Adrenal gland (tissue), 12 donors: ENCODE measurements around the gene RFPL1. TPM values are rescaled to one million over a fixed set of nuclear protein-coding genes. Genes with fewer than 3 reads are reported as not detected.
A peak's percentile ranks its signal among the peaks of the same experiment; 100 is the strongest.
"Not testable (repeated sequence)": the region's sequence is repeated elsewhere in the genome, so short reads cannot be mapped to it uniquely, and the experiment has no call there.

ENCODE experiments used
- DNase-seq, 7 donors: peaks; one replicate each; pipeline ENCODE4 v3.0.0-alpha.2; 2019 to 2020
- H3K27ac ChIP-seq, 5 donors: fragments of 200-600 bp; sonication (generic) in 4 of 5; 1 replicate in 3 of 5; 2 replicates in 2 of 5; pipeline versions ENCODE4 v1.5.1 to v1.8.0; 2016 to 2020; ENCODE audit warnings: mild to moderate bottlenecking in 1 of 5
- H3K27me3 ChIP-seq: fragments of 200-600 bp; 2 replicates; pipeline ENCODE4 v1.8.0; 2021
- H3K36me3 ChIP-seq, 2 donors: fragments of 200-600 bp; replicated peaks in 1 of 2; 1 replicate in 1 of 2; 2 replicates in 1 of 2; pipeline versions ENCODE4 v1.5.1 to v1.8.0; 2018 to 2022
- H3K4me1 ChIP-seq, 2 donors: fragments of 200-600 bp; replicated peaks in 1 of 2; 1 replicate in 1 of 2; 2 replicates in 1 of 2; pipeline versions ENCODE4 v1.5.1 to v1.8.0; 2018 to 2021
- H3K4me3 ChIP-seq, 4 donors: fragments of 200-600 bp; sonication (generic) in 3 of 4; one replicate each; pipeline ENCODE4 v1.5.1; 2016 to 2018
- H3K9me3 ChIP-seq, 3 donors: fragments of 200-600 bp; sonication (generic) in 1 of 3; replicated peaks in 1 of 3; 1 replicate in 2 of 3; 2 replicates in 1 of 3; pipeline versions ENCODE4 v1.5.1 to v1.8.0; 2016 to 2021
- POLR2A ChIP-seq, 2 donors: fragments of 450-650 bp; IDR thresholded peaks; one replicate each; pipeline ENCODE4 v1.6.1; 2017; ENCODE audit warnings: antibody characterized with exemption in 2 of 2, mild to moderate bottlenecking in 2 of 2, moderate library complexity in 1 of 2
- WGBS, 4 donors: extraction: QIAGEN DNeasy Blood & Tissue Kit in 2 of 4; methylation state at CpG; one replicate each; pipeline versions ENCODE4 v1.1.5 to v1.1.7; 2013 to 2017; 5-methylcytosine and 5-hydroxymethylcytosine counted together
- intact Hi-C, 2 donors: fragments of 100-400 bp; cut with DNase I; formaldehyde crosslinking; loops; one replicate each; pipeline versions ENCODE4 v1.14.1 to v1.15.0; 2022 to 2023
- polyA plus RNA-seq, 3 donors: library from polyadenylated mRNA; stranded (reverse); fragments of 200-250 nt in 2 of 3; fragments of 350-450 nt in 1 of 3; fragmentation: Illumina TruSeq in 1 of 3; extraction: RNeasy Lipid Tissue Mini Kit (QIAGEN cat#74804) in 1 of 3; gene quantifications; one replicate each; pipeline ENCODE4 v1.2.3, GENCODE V29; 2013 to 2014
- total RNA-seq, 9 donors: library from RNA; depleted of rRNA in 4 of 9; stranded (reverse); fragments of >200 nt in 4 of 9; fragments of 120-200 nt in 1 of 9; fragmentation: NEBNext Ultra II Directional in 1 of 9; extraction: Animal tissue kit (Norgen Biotek cat#: 25700) in 1 of 9; gene quantifications; one replicate each; pipeline versions ENCODE4 v1.1.0 to v1.2.4, GENCODE V29; 2013 to 2023
- TF ChIP-seq, protein P1 (sequence below), 6 experiments: fragments of 450-650 bp in 4 of 6; fragments of 200-600 bp in 2 of 6; sonication (generic) in 1 of 6; IDR thresholded peaks; 1 replicate in 5 of 6; 2 replicates in 1 of 6; pipeline versions ENCODE4 v1.5.1 to v1.8.0; 2016 to 2021; ENCODE audit warnings: antibody characterized with exemption in 6 of 6, mild to moderate bottlenecking in 2 of 6, moderate library complexity in 1 of 6
- donor health status: healthy with polysubstance abuse.
- donor health status: Bipolar disorder and iron deficiency.
- donor health status: DM: yes; HTN: yes; CAD: no.
- donor health status: DM: no; HTN: no; CAD: no.
- donor health status: DM: no; HTN: no; CAD: no.
- donor health status: DM: yes; HTN: yes; CAD: no.

RFPL1 gene
- total and polyA plus RNA-seq, 12 donors: not detected

- no peaks in the 10 kb centered on the region for H3K27me3 ChIP-seq
- intact Hi-C loops: no loop called here
- no peak overlapping the region for H3K27ac ChIP-seq
- no peaks in the 10 kb centered on the region for H3K36me3 ChIP-seq
- H3K9me3 ChIP-seq: no peaks in the 10 kb centered on the region
- H3K4me1 ChIP-seq: no peaks in the 10 kb centered on the region
- no peak for DNase-seq
- 81 to 100% (median 88%) methylated on average over 2 of the region's 2 CpGs for WGBS, 4 donors
- no peak overlapping the region for H3K4me3 ChIP-seq
- TF ChIP-seq, protein P1, sequence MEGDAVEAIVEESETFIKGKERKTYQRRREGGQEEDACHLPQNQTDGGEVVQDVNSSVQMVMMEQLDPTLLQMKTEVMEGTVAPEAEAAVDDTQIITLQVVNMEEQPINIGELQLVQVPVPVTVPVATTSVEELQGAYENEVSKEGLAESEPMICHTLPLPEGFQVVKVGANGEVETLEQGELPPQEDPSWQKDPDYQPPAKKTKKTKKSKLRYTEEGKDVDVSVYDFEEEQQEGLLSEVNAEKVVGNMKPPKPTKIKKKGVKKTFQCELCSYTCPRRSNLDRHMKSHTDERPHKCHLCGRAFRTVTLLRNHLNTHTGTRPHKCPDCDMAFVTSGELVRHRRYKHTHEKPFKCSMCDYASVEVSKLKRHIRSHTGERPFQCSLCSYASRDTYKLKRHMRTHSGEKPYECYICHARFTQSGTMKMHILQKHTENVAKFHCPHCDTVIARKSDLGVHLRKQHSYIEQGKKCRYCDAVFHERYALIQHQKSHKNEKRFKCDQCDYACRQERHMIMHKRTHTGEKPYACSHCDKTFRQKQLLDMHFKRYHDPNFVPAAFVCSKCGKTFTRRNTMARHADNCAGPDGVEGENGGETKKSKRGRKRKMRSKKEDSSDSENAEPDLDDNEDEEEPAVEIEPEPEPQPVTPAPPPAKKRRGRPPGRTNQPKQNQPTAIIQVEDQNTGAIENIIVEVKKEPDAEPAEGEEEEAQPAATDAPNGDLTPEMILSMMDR (IDR thresholded peaks at IDR 0.05): no peak
- TF ChIP-seq POLR2A (IDR thresholded peaks at IDR 0.05): no peak
Observed at GRCh38 chr22:29400576-29400975, 37.8 kb upstream of the RFPL1 start.

DNA sequence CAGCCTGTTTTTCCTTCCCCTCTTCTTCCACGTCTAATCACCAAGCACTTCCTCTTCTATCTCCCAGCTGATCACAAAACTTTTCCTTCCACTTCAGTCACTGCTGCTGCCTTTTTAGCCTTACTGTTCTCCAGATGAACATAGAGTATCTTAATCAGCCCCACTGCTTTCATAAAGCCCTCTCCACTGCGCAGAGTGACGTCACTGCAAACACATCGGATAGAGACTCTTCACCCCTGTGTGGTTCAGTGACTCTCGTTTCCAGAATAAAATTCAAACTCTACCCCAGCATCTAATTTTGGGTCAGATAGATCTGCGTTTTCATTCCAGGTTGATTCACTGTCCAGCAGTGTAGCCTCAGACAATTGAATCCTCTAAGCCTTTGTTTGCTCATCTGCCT, 36.8 kb upstream of the RFPL1 start:
- H3K36me3 ChIP-seq, H3K27me3 ChIP-seq, DNase-seq, H3K4me1 ChIP-seq, H3K27ac ChIP-seq, intact Hi-C loops, H3K9me3 ChIP-seq, H3K4me3 ChIP-seq: not testable (repeated sequence)
- WGBS, 4 donors: 57 to 80% (median 74%) methylated on average over 6 of the region's 6 CpGs

DNA sequence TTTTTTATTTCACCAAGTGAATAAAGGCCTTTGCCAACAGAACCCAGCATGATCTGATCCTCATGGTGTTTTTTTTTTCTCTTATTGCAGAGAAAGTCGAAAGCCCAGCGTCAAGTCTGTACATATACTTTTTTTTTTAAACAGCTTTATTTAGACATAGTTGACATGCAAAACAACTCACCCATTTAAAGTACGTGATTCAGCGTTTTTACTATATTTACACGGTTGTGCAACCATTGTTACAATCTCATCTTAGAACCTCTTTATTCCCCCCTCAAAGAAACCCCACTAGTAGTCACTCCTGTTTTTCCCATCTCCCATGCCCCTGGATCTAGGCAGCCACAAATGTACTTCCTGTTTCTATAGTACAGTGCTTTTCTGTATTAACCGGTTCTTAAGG, 29.4 kb upstream of the RFPL1 start:
- intact Hi-C loops: no loop called here
- TF ChIP-seq POLR2A (IDR thresholded peaks at IDR 0.05): no peak
- TF ChIP-seq, protein P1 (IDR thresholded peaks at IDR 0.05): no peak
- DNase-seq: no peak
- 58 to 82% (median 60%) methylated on average over 6 of the region's 6 CpGs for WGBS, 4 donors
- H3K4me1 ChIP-seq: no peaks in the 10 kb centered on the region
- H3K27ac ChIP-seq: no peak overlapping the region
- no peaks in the 10 kb centered on the region for H3K27me3 ChIP-seq
- H3K36me3 ChIP-seq: no peaks in the 10 kb centered on the region
- H3K4me3 ChIP-seq: no peak overlapping the region
- no peaks in the 10 kb centered on the region for H3K9me3 ChIP-seq

DNA sequence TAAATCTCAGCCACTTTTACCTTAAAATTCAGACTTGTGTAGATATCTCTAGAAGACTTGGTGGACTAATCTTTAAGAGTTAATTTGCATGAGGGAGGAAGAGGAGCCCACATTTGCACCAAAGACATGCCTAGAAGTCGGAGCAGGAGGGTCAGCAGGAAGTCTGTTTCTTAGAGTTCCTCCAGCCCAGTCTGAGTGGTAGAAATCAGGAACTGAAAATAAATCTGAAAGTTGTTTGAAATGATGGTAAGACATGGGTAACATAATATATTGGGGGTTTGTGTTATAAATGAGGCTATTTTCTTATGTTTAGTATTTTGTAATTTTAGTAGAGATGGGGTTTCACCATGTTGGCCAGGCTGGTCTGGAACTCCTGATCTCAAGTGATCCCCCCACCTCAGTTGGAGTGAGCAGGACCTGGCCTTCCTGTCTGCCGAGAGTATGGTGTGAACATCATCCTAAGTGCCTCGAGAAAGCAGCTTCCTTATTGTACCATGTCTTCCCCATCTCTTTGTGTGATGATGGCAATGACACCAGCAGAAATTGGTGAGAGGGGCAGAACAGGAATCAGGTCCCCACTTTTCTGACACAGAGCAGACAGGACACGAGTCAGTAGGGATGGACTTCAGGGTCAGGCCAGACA, 26.7 kb upstream of the RFPL1 start:
- H3K9me3 ChIP-seq, H3K36me3 ChIP-seq, DNase-seq, H3K27ac ChIP-seq, H3K4me3 ChIP-seq, H3K4me1 ChIP-seq, intact Hi-C loops, H3K27me3 ChIP-seq: not testable (repeated sequence)
- 59 to 73% (median 59%) methylated on average over 3 to 4 of the region's 4 CpGs for WGBS, 4 donors

DNA sequence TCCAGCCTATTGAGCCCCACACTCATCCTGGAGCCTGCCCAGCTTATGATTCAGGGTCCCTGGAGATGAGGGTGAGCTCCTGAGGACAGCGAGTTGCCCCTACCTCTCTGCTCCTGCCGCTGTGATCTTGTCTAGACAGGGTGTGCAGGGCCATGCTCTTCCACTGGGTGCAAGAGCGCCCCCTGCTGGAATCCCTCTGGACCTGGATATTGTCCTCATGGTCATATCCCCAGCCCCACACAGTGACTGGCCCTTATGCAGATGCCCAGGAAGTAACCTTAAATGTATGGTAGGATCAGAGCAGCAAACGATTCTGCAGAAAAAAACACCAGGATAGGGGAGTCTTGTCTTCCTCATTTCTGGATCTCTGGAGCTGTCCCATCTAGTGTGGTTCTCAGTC, 25.6 kb upstream of the RFPL1 start:
- TF ChIP-seq, protein P1 (IDR thresholded peaks at IDR 0.05): peak in 5 of 6 experiments; percentile 20 to 50 (median 28)
- H3K27me3 ChIP-seq, H3K4me1 ChIP-seq, H3K4me3 ChIP-seq, H3K36me3 ChIP-seq, H3K27ac ChIP-seq, intact Hi-C loops, H3K9me3 ChIP-seq: not testable (repeated sequence)
- WGBS, 4 donors: 10 to 37% (median 20%) methylated on average over 1 to 4 of the region's 4 CpGs
- DNase-seq: peak in 1 of 7 donors; percentile 16

GRCh38 chr22:29414951-29415591, 23.3 kb upstream of the RFPL1 start:
- H3K27me3 ChIP-seq, H3K9me3 ChIP-seq, H3K4me1 ChIP-seq, intact Hi-C loops, H3K36me3 ChIP-seq: not testable (repeated sequence)
- DNase-seq: peak in 2 of 7 donors; percentile 16 to 69
- WGBS, 4 donors: 62 to 68% (median 64%) methylated on average over 23 of the region's 23 CpGs
- peak overlapping the region in 1 of 4 donors; percentile 19 for H3K4me3 ChIP-seq
- peak overlapping the region in 1 of 5 donors; percentile 55 for H3K27ac ChIP-seq

DNA sequence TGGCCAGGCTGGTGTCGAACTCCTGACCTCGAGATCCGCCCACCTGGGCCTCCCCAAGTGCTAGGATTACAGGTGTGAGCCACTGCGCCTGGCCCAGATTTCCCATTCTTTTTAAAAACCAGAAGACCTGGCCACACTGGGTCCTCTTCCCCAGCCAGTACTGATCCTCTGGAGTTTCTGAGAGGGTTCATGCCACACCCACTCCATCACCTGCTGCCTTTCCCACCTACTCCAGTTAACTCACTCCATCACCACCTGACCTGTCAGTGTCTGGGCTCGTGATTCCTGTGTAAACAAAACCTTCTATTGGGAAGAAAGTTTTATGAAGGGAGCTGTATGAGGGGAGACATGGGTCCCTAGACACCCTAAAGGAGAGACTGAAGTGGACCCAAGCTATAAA, 19.7 kb upstream of the RFPL1 start:
- H3K36me3 ChIP-seq, H3K27ac ChIP-seq, DNase-seq, intact Hi-C loops, H3K4me1 ChIP-seq, H3K4me3 ChIP-seq, H3K9me3 ChIP-seq, H3K27me3 ChIP-seq: not testable (repeated sequence)
- WGBS, 4 donors: 54 to 72% (median 67%) methylated on average over 5 of the region's 5 CpGs
